Epithelial cell of esophagus (primary cell): ENCODE results near the gene LRIT2.
A peak's percentile ranks its signal among the peaks of the same experiment; 100 is the strongest.

Source experiments
- DNase-seq: peaks from one replicate; pipeline ENCODE4 v3.0.0; 2010; ENCODE audit warnings: low read depth
- H3K4me3 ChIP-seq: 2 replicates; pipeline ENCODE4 v1.5.1; 2011; ENCODE audit warnings: mild to moderate bottlenecking, low read length, control low read depth
- TF ChIP-seq, protein P1 (sequence below): IDR thresholded peaks from 2 replicates; pipeline ENCODE4 v1.5.1; 2011; ENCODE audit warnings: low read depth, mild to moderate bottlenecking, low read length, control low read depth, inconsistent platforms; ENCODE audit not compliant: insufficient read depth; ENCODE audit errors: missing control alignments

Gene LRIT2

DNA sequence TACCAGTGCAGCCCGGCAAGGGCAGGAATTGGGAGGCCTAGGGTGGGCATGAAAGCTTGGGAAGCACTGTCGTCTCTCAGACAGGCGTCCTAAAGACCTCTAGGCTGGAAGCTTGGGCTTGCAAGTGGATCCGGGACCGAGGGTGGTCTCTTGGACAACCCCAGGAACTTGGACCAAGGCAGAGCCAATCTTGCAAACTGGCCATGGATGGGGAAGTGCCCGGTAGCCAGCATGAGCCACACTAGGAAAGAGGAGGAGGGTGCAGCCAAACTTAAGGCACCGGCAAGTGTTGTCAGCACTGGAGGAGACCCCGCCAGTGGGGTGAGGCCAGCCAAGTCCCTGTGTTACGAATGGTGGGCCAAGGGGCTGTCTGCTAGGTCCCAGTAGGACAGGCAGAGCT, 8.5 kb downstream of the LRIT2 start:
- TF ChIP-seq, protein P1, sequence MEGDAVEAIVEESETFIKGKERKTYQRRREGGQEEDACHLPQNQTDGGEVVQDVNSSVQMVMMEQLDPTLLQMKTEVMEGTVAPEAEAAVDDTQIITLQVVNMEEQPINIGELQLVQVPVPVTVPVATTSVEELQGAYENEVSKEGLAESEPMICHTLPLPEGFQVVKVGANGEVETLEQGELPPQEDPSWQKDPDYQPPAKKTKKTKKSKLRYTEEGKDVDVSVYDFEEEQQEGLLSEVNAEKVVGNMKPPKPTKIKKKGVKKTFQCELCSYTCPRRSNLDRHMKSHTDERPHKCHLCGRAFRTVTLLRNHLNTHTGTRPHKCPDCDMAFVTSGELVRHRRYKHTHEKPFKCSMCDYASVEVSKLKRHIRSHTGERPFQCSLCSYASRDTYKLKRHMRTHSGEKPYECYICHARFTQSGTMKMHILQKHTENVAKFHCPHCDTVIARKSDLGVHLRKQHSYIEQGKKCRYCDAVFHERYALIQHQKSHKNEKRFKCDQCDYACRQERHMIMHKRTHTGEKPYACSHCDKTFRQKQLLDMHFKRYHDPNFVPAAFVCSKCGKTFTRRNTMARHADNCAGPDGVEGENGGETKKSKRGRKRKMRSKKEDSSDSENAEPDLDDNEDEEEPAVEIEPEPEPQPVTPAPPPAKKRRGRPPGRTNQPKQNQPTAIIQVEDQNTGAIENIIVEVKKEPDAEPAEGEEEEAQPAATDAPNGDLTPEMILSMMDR, result no peak
- no peak overlapping the region for H3K4me3 ChIP-seq
- DNase-seq, result no peak

DNA sequence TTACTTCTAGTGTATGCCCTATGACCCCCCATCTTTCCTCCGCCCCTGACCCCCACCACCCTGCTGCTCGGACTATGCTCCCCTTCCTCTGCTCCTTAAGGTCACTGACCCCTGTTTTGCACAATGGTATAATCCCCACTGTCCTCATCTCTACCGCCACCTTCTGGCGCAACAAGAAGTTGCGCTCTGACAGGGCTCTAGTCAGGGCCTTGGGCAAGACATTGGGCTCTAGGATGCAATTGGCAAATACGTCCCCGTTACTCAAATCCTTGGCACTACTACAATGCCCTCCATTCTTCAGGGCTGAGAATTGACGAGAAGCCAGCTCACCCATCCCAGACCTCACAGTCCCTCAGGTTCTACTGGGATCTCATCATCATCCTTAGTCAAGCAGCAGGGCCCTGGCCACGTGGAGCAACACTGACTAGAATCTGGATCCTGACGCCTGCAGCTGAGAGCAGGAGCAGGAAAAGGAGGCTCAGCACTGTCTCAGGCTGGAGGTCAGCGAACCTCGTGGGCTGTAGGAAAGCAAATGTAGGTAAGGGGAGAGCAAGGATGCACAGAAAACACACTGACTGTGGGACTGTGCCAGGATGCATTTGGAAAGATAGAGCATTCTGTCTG, 10.6 kb downstream of the LRIT2 start:
- DNase-seq, result peak; percentile 46
- H3K4me3 ChIP-seq, result no peak overlapping the region
- TF ChIP-seq, protein P1, result peak; percentile 72

DNA sequence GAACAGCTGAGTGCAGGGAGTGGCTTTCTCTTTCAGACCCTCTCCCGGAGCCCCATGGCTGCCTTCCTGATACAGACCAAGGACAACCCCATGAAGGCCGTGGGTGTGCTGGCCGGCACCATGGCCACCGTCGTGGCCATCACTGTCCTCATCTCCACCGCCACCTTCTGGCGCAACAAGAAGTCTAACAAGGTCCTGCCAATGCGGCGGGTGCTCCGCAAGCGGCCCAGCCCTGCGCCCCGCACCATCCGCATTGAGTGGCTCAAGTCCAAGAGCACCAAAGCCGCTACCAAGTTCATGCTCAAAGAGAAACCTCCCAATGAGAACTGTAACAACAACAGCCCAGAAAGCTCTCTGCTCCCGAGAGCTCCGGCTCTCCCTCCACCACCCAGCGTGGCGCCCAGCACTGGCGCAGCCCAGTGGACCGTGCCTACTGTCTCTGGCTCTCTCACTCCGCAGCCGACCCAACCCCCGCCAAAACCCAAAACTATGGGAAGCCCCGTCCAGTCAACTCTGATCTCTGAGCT, 11.2 kb downstream of the LRIT2 start:
- no peak for DNase-seq
- no peak overlapping the region for H3K4me3 ChIP-seq
- TF ChIP-seq, protein P1, result no peak

DNA sequence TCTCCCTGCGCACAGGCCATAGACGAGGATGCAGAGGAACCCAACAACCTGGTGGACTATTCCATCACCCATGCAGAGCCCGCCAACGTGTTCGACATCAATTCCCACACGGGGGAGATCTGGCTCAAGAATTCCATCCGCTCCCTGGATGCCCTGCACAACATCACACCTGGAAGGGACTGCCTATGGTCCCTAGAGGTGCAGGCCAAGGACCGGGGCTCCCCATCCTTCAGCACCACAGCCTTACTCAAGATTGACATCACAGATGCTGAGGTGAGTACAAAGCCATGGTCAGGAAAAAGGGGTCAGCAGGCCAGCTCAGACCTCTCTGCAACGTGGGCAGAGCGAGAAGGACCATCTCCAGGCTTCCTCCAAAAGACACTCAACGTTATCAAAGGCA, 12.3 kb downstream of the LRIT2 start:
- H3K4me3 ChIP-seq, result no peak overlapping the region
- TF ChIP-seq, protein P1, result no peak
- no peak for DNase-seq

DNA sequence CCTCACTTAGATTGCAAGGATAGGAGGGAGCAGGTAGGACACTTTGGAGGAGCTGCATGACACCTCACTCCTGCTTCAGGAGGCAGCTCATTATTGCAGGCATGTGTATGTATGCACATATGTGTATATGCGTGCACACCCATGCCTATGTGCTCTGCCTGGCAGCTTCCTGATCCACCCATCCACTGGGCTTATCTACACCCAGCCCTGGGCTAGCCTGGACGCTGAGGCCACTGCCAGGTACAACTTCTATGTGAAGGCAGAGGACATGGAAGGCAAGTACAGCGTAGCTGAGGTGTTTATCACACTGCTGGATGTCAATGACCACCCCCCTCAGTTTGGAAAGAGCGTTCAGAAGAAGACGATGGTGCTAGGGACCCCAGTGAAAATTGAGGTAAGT, 13.3 kb downstream of the LRIT2 start:
- H3K4me3 ChIP-seq, result no peak overlapping the region
- no peak for DNase-seq
- TF ChIP-seq, protein P1, result no peak

GRCh38 chr10:84211566-84211965, 13.8 kb downstream of the LRIT2 start:
- TF ChIP-seq, protein P1, result no peak
- no peak for DNase-seq
- no peak overlapping the region for H3K4me3 ChIP-seq

GRCh38 chr10:84208023-84208422, 17.3 kb downstream of the LRIT2 start:
- TF ChIP-seq, protein P1, result no peak
- no peak for DNase-seq
- no peak overlapping the region for H3K4me3 ChIP-seq
